ENCODE results near the gene VSTM2B.
"Not testable (repeated sequence)": the region's sequence is repeated elsewhere in the genome, so short reads cannot be mapped to it uniquely, and the experiment has no call there.

Gene VSTM2B

GRCh38 chr19:29546583-29547190, 20.9 kb downstream of the VSTM2B start:
- no peak for DNase-seq (ENCODE audit: low read depth)

GRCh38 chr19:29547361-29547960, 21.7 kb downstream of the VSTM2B start:
- no peak for DNase-seq (ENCODE audit: low read depth)

- DNase-seq (ENCODE audit: low read depth): no peak
Observed at GRCh38 chr19:29547981-29548380, 22.2 kb downstream of the VSTM2B start.

- DNase-seq (ENCODE audit: low read depth): no peak
Observed at GRCh38 chr19:29548483-29549085, 22.8 kb downstream of the VSTM2B start.

- no peak for DNase-seq (ENCODE audit: low read depth)
Observed at GRCh38 chr19:29549105-29550070, 23.6 kb downstream of the VSTM2B start.

- DNase-seq (ENCODE audit: low read depth): no peak
Observed at GRCh38 chr19:29550896-29551295, 25.1 kb downstream of the VSTM2B start.

- no peak for DNase-seq (ENCODE audit: low read depth)
Observed at GRCh38 chr19:29551774-29552173, 26.0 kb downstream of the VSTM2B start.

- no peak for DNase-seq (ENCODE audit: low read depth)
Observed at GRCh38 chr19:29552454-29553280, 26.9 kb downstream of the VSTM2B start.

- DNase-seq (ENCODE audit: low read depth): no peak
Observed at GRCh38 chr19:29554149-29554548, 28.4 kb downstream of the VSTM2B start.

GRCh38 chr19:29559110-29559509, 33.3 kb downstream of the VSTM2B start:
- DNase-seq (ENCODE audit: low read depth): not testable (repeated sequence)

GRCh38 chr19:29559743-29560142, 33.9 kb downstream of the VSTM2B start:
- DNase-seq (ENCODE audit: low read depth): no peak

GRCh38 chr19:29560313-29561075, 34.7 kb downstream of the VSTM2B start:
- no peak for DNase-seq (ENCODE audit: low read depth)

- DNase-seq (ENCODE audit: low read depth): no peak
Observed at GRCh38 chr19:29561601-29562000, 35.8 kb downstream of the VSTM2B start.

- DNase-seq (ENCODE audit: low read depth): no peak
Observed at GRCh38 chr19:29562299-29563297, 36.8 kb downstream of the VSTM2B start.

GRCh38 chr19:29563486-29564101, 37.8 kb downstream of the VSTM2B start:
- DNase-seq (ENCODE audit: low read depth): no peak

GRCh38 chr19:29564574-29565005, 38.8 kb downstream of the VSTM2B start:
- DNase-seq (ENCODE audit: low read depth): no peak

GRCh38 chr19:29565171-29565570, 39.4 kb downstream of the VSTM2B start:
- DNase-seq (ENCODE audit: low read depth): no peak

GRCh38 chr19:29566496-29567054, 40.8 kb downstream of the VSTM2B start:
- DNase-seq (ENCODE audit: low read depth): no peak

All from iris pigment epithelial cell (primary cell).